CD4-positive, alpha-beta T cell treated with Interleukin-2 at 100 ng/mL for 4 hours (primary cell): Measurements from ENCODE around the gene PCGF2.
A peak's percentile ranks its signal among the peaks of the same experiment; 100 is the strongest.

Experiments used
- DNase-seq: peaks from one replicate; pipeline ENCODE4 v3.0.0-alpha.2; 2020; ENCODE audit warnings: low spot score

Gene PCGF2

GRCh38 chr17:38717139-38717745, 30.9 kb downstream of the PCGF2 start:
- no peak for DNase-seq

GRCh38 chr17:38716368-38717005, 31.6 kb downstream of the PCGF2 start:
- DNase-seq, result no peak

DNA sequence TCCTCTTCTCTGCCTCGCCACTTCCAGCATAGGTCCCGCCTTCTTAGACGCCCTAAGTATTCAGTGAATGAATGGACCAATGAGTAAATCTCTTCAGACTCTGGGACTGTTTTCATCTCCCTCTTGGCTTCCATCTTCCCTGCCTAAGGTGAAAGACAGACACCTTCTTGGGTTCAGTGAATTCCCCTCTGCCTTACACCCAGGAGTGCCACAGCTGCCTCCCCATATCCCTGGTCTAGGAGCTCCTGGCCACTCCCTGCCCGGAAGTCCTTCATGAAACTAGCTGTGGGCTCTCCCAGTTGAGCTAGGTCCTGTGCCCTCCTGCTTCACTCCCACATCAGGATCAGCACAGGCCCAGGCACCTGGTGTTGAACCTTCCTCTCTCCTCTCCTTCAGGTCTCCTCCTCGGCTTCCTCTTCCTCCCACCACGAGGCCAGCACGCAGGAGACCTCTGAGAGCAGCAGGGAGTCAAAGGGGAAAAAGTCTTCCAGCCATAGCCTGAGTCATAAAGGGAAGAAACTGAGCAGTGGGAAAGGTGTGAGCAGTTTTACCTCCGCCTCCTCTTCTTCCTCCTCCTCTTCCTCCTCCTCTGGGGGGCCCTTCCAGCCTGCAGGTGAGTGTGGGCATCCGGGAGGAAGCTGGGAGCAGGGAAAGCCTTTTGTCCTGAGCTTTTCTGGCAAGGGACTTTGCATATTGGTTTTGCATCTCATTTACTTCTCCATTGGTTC, 32.8 kb downstream of the PCGF2 start:
- DNase-seq, result no peak

DNA sequence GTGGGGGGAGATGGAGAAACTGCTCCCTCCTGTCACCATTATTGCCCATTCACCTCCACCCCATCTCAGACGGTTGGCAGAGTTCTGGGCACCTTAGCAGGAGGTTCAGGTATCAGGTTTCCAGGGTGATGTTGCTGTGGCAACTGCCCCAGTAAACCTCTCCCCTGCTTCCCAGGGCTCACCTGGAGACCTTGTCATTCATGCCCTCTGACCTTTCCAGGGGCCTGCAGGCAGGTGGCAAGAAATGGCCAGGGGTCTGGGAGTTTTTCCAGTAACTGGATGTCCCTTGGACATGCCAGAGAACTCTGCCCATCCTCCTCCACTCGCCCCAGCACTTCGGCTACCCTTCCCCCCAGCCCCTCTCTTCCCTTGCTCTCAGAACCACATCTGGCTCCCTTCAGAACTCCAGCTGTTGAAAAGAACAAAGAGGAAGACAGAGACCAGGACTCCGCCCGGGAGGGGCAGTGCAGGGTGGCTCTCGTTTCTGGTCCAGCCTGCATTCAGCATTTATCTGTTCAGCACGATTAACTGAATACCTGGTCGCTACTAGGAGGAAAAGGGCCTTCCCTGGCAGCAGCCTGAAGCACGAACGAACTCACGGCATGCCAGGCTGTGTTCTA, 34.6 kb downstream of the PCGF2 start:
- no peak for DNase-seq

DNA sequence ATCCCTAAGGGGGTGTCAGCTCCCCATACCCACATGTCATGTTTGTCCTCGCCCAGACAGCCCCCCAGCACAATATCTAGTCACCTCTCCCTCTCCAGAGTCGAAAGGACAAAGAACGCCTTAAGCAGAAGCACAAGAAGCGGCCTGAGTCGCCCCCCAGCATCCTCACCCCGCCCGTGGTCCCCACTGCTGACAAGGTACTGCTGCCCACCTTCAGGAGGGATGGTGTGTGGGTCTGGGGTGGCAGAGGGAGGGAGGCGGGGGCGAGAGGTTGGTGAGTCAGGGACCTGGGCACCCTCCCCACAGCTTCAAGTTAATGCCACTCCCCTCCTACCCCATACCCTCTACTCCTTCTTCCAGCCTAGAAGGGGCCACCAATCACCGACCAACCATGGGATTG, 35.5 kb downstream of the PCGF2 start:
- no peak for DNase-seq

DNA sequence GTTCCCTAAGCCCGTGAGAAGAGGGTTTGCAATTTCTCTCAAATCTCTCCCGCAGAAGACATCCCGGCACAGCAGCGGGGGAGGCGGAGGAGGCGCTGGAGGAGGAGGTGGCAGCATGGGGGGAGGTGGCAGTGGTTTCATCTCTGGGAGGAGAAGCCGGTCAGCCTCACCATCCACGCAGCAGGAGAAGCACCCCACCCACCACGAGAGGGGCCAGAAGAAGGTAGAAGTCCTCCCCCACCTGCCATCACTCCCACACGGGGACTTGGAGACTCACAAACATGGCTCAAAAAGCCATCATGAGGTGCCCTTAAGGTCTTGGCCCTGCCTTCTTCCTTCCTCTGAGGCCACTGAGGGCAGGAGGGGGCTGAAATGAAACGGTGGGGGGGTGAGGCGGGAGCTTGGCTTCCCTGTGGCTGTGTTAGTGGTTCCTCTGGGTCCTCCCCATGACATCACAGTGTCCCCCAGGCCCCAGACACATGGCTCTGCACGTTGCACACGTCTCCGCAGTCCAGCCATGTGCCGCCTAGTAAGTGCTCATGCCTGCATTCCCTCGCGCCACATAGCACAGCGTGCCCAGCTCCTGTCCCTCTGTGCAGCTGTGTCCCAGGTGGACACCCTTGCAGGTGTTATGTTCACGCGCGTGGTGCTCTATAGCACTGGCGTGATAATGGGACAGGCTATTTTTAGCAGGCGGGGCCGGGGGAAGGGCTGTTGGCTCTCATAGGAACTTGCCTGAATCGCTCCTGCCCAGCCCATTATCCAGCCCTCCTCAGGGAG, 36.2 kb downstream of the PCGF2 start:
- no peak for DNase-seq

DNA sequence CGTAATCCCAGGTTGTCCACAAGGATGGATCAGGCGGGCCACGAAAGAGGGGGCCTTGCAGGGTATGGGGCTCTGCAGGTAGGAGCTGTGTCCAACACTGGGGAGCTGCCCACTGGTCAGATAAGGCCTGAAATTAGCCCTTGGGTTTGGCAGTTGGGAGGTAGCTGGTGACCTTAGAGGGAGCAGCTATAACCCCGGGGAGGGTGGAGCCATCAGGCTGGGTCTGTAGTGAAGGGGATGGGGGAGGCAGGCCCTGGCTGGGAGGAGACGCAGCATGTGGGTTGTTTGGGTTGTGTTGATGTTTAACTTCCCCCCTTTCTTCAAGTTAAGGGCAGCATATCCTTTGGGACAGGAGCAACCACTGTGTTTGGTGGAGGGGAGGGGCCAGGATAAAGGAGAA, 37.2 kb downstream of the PCGF2 start:
- no peak for DNase-seq

DNA sequence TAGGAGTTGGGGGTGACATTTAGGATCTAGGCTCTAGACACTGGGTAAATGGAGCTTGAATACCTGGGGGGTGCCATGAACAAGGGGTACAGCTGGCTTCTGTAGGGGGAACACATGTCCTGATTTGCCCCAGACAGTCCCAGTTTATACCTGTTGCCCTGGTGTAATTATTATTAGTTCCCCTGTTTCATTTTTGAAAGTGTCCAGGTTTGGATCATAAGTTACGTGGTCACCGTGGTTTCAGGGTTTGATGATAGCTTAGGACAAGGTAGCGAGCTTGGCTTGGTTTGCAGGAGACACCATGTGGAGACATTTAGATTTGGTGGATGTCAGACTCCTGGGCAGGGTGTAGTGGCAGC, 37.6 kb downstream of the PCGF2 start:
- no peak for DNase-seq

GRCh38 chr17:38709864-38710603, 38.1 kb downstream of the PCGF2 start:
- DNase-seq, result no peak

DNA sequence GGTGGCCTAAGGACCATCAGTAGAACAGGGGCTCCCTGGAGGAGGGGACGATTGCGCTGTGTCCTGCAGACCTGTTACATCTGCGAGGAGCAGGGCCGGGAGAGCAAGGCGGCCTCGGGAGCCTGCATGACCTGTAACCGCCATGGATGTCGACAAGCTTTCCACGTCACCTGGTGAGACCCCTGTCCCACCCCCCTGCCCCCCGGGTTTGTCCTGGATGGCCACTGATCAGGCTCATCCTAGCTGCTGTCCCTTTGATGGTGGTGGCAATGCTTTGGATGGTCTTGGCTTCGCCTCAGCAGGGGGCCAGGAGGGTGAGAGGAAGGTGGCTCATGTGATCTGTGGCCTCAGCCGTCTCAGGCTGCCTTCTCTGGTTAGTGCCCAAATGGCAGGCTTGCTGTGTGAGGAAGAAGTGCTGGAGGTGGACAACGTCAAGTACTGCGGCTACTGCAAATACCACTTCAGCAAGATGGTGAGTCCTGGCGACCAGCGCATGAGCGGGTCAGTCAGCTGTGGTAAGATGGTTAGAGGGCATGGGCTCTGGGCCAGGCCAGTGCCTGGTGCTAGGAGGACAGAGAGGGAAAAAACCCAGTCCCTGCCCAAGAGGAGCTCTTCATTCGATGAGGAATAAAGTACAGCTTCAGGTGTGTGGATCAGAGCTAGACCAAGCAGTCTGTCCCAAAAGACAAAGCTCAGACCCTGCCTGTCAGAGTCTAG, 38.9 kb downstream of the PCGF2 start:
- no peak for DNase-seq

DNA sequence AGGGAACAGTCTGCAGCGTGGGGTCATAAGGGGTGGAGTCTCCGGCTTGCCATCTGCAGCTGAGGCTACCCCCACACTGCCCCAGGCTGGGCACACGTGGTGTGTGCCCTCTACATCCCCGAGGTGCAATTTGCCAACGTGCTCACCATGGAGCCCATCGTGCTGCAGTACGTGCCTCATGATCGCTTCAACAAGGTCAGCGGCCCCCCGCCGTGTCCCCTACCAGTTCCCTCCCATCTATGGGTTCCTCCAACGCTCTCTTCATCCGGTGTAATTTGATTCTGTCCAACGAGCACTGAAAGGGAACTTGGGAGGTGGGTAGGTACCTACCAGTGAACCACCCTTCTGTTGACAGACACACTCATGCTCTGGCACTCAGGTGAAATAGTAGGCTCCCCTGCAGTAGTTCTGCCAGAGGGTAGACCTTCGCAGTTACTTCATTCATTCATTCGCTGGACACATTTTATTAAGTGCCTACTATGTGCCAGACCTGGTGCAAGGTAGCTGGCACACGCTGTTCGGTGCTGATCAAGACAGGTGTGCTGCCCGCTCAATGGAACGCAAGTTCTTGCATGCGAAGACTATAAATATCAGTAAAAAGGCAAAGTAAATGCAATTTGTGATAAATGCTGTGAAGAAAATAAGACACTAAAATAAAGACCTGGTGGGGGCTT, 40.3 kb downstream of the PCGF2 start:
- no peak for DNase-seq

- DNase-seq, result peak; percentile 45
These were observed 41.5 kb downstream of the PCGF2 start for GRCh38 chr17:38706505-38707216.

DNA sequence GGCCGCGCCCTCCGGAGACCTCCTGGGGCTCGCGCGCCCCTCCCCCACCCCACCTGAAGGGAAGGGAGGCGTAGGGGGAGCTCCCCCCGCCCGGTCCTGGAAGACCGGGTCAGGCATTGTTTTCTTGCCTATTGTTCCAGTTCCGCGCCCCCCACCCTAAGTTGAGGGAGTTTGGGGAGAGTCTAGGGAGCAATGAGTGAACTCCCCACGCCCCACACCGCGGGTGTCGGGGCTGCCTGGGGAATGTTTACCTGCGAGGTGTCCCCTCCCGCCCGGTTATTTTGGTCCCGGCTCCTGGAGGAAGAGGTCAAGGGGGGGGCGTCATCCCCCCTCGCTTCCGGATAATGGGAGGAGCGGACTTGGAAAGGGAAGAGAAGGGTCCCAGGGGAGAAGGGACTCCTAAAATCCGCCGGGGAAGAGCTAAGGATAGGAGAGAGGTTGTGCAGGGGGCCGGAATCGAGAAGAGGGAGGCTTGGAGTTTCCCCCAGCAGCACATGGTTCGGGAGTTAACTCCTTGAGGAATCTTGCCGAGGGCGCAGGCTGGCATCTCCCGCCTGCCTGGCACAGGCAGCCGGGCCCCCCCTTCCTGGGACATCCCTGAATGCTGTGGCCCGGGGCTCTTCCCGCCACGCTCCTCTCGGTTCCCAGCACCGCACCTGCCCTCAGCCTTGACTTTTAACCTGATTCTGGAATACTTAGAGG, 42.2 kb downstream of the PCGF2 start:
- DNase-seq, result no peak

- DNase-seq, result no peak
These were observed 42.7 kb downstream of the PCGF2 start for GRCh38 chr17:38705523-38705802.

GRCh38 chr17:38704606-38705522, 43.3 kb downstream of the PCGF2 start, which contains the start of gene MLLT6:
MLLT6 (plus strand) TSS chr17:38705273; CDS start chr17:38705633, 360 bp downstream.
- peak; percentile 80 for DNase-seq

DNA sequence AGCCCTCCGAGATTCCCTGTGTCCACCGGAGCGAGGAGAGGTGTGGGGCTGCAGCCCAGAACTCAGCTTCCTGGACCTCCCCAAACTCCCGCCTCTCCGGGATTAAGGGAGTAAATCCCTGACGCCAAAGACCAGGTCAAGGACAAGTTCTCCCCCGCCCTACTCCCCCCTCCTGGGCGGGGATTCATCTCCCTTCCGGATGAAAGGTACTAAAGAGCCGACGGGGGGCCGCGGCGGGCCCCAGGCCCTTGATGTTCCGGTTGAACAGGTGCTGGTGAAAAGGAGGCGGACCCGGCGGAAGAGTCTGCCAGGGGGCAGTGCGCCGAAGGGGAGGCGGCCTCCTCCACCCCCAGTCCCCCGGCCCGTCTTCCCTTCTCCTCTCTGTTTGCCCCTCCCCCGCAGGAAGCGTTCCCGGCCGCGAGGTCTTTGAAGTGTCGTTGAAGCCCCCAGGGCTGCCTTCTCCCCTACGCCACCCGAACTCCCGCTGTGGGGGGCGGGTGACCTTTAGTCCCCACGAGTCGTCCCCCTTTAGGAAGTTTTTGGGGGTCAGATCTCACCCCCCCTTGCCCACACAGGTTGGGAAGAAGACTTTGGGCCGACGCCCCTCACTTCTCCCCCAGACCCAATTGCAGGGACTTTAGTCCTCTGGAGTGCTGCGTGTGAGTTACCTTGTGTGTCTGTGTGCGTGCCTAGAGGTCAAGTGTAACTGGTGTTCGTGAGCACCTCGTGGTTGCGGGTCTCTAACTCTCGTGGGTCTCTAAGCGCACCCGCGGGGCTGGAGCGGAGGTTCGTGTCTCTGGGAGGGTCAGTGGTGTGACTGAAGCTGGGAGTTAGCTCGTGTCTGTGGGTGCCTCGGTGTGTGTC, 44.2 kb downstream of the PCGF2 start:
- peak; percentile 71 for DNase-seq
